HG02763 (cell line): ENCODE results near the gene SAMD4A.

Experiments
- ATAC-seq: cut with Tn5 transposase; IDR thresholded peaks from one replicate; pipeline ENCODE4 v1.9.1; 2021; ENCODE audit warnings: mild to moderate bottlenecking, moderate library complexity; ENCODE audit not compliant: unreplicated experiment

Gene SAMD4A

GRCh38 chr14:54652188-54652587, 85.3 kb downstream of the SAMD4A start:
- no peak for ATAC-seq

- ATAC-seq: no peak
Observed at GRCh38 chr14:54652605-54653052, 85.7 kb downstream of the SAMD4A start.

GRCh38 chr14:54653712-54654469, 87.0 kb downstream of the SAMD4A start:
- no peak for ATAC-seq

GRCh38 chr14:54654605-54655004, 87.7 kb downstream of the SAMD4A start:
- no peak for ATAC-seq

- ATAC-seq: no peak
Observed at GRCh38 chr14:54658836-54659235, 91.9 kb downstream of the SAMD4A start.

- no peak for ATAC-seq
Observed at GRCh38 chr14:54659365-54659764, 92.4 kb downstream of the SAMD4A start.

DNA sequence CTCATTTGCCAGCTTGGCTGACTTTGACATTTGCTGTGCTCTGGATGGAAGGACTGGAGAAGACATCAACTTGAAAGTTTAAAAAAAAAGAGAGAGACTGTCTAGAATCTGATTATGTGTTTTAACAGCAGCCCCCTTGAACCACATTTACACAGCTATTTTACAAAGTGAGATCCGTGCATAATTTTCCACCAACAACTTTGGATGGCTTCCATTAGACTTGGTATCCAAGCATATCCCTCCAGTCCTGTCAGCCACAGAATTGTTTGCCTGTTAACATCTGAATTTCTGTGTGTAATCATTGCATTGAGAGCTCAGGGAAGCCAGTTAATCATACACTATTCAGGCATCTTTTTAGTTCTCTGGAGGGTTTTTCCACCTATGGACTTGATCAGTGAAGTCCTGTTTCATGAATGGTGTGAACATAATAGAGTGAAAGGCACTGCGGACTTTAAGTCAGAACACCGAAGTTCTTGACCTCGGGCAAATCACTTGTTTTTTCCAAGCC, 93.7 kb downstream of the SAMD4A start:
- no peak for ATAC-seq

GRCh38 chr14:54662491-54663133, 95.7 kb downstream of the SAMD4A start:
- no peak for ATAC-seq

DNA sequence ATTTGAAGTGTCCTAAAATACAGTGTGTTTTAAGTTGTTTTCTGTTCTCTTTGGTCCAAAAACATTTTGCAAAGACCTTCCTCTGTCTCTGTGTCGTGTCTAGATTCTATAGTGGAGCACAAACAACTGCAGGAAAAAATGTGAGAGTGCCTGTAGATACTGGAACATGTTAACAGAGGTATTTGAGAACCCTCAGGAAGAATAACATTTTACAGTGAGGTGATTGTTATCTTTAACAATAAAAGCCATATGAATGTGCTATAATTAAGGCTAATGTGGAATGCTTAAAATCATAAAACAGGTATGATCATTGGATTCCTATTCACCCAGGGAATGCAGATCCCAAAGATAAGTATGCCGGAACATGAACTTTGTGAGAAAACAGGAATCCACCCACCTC, 98.0 kb downstream of the SAMD4A start:
- no peak for ATAC-seq

- no peak for ATAC-seq
Observed at GRCh38 chr14:54665946-54666345, 99.0 kb downstream of the SAMD4A start.

DNA sequence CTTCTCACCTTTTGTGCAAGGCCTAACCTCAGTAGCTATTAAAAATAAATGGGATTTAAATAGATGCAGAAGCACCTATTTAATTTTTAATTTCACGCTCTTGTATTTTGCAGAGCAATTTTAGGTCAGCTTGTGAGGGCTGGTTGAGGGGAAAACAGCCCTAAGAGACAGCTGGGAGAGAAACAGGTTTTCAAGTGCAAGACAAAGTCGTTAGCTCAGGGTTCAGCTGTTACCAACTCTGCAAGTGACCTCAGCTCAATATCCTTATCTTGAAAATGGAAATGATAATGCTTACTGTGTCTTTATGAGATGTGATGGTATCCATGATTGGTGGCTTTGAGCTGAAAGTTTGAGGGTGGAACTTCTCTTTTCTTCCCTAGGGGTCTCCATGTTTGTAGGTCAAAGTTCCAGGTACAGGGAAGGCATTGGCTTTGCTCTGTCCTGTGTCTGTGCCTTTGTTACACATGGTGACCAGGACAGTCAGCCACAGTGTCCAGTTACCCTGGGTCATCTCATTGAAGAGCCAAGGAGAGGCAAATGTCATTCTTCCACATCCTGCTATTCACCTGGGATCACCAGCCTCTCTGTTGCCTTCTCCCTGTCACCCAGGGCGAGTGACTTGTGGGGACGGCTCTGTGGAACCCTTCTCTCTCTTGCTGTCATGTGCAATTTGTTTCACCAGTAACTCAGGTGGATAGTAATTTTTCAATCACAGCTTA, 100.3 kb downstream of the SAMD4A start:
- no peak for ATAC-seq

- ATAC-seq: no peak
Observed at GRCh38 chr14:54667764-54668163, 100.8 kb downstream of the SAMD4A start.

DNA sequence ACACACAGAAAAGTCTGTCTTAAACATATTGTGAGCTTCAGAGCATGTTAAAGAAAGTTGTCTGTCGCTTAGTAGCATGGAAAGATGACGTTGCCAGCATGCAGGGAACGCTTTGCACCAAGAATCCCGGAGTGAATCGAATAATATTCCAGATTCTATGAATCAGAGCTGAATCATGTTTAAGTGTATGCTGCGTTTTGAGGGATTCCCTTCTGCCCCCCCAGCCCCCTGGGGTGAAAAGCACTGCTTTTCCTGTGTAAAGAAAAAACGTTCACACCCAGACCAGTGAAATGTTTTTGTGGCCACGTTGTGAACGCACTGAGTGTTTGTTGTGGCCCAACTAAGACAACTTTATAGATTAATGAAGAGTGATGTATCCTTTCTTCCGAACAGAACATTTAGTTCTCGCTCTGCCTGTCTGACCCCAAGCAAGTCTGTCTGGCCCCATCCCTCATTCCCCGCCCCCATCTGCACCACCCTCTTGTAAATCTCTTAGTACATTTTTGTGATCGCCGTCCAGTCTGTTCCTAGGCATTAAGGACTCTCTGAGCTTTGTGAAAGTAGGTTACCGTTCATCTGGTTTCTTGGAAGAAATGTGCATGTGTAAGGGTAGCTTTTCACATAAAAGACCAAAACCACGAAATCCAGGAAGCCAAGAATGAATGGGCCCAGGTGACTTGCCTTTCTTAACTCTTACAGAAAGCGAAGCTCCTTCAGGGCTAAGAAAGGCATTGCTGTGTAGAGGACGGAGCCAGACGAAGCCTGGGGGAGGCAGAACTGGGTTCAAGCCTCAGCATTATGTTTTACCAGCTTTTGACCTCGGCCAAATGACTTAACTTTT, 103.0 kb downstream of the SAMD4A start:
- ATAC-seq: no peak

- no peak for ATAC-seq
Observed at GRCh38 chr14:54671537-54671936, 104.6 kb downstream of the SAMD4A start.

- no peak for ATAC-seq
Observed at GRCh38 chr14:54672181-54672580, 105.3 kb downstream of the SAMD4A start.

DNA sequence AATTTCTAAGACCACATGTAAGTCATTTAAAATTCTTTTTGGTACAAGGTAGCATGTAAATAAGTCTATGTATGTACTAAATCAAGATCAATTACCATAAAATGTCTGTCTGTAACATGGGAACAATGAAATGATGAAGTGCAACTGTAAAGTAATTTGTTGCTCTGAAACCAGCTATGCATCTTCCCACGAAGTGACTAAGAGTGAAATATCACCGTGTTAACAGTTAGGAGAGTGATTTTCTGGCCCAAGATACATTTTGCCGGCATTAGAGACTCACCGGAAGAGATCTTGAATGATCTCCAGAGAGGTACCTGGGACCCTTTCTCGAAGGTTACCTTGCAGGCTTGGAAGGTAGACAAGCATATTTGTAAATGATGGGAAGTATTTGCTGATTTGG, 105.8 kb downstream of the SAMD4A start:
- no peak for ATAC-seq

DNA sequence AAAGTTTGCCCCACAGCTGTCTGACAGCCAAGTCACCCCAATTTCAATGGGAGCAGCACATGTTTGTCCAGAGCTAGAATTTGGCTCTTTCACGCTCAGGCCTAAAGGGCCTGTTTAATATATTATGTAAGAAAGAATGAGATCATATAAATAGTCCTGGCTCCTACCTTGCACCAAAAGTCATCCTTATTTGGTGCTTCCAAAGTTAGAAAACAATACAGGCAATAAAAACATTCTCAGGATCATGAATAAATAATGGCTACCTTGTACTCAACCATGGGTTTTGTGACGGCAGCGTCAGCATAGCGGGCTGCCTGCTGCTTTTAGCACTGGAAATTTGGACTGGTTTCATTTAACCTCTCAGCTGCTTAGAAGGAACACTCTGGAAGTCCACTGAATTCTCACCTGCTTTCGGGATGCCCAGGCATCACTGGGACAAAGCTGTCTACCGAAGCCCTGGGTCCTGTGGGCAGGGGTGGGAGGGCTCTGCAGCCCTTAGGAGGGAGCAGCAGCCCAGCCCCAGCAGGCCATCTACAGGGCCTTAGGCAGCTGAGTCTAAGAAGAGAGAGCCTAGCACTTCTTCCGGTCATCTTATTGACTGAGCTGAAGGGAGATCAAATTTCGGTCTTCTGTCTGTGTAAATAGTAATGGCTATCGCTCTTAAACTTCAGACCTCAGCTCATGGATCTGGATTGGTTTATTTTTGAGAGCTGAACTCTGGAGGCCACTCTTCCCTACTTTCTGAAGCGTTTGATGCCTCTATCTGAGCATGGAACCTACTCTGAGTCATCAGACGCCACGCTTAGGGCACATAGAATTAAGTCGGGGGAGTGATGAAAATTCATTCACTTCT, 106.5 kb downstream of the SAMD4A start:
- no peak for ATAC-seq

DNA sequence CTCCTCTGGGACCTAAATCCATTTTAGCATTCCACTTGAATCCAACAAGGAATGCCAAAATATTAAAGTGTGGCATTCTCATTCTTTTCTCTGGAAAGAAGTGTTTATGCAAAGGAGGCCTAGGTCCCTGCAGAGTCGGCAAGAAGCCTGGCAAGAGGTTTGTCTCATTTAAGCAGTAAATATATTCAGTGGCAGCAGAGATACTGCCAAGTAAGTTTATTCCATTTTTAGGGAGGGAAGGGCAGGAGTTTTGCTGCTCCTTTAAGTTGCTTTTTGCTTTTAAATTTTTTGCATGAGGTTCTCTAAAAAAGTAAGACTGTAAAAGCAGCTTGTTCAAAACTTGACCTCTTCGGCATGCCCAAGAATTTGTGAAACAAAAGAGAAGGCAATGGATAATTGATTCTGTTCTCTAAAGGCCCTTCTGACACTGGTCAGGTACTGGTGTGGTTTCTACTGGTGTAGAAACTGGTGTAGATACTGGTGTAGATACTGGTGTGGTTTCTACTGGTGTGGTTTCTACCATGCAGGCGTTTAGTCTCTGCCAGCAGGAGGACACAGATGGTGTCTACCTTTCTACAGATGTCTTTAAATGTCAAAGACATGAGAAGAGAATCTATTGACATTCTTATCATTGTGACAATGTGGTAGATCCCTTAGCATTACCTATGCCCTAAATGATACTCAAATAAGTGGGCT, 107.3 kb downstream of the SAMD4A start:
- ATAC-seq: no peak
